HL-60 (cell line): ENCODE results near the gene LRRC61.

Experiments
- GABPA ChIP-seq: IDR thresholded peaks from 2 replicates; pipeline ENCODE4 v1.6.1; 2012; ENCODE audit warnings: low read depth
- POLR2AphosphoS5 ChIP-seq: IDR thresholded peaks from 2 replicates; pipeline ENCODE4 v1.6.1; 2012; ENCODE audit warnings: low read depth
- TF ChIP-seq, protein P1 (sequence below): IDR thresholded peaks from one replicate; pipeline ENCODE4 v1.5.1; 2011; ENCODE audit warnings: low read length, control low read depth, inconsistent platforms; ENCODE audit not compliant: insufficient read depth
- TF ChIP-seq, protein P2 (sequence below): IDR thresholded peaks from 2 replicates; pipeline ENCODE4 v1.6.1; 2012; ENCODE audit warnings: low read depth; ENCODE audit not compliant: insufficient replicate concordance

DNA sequence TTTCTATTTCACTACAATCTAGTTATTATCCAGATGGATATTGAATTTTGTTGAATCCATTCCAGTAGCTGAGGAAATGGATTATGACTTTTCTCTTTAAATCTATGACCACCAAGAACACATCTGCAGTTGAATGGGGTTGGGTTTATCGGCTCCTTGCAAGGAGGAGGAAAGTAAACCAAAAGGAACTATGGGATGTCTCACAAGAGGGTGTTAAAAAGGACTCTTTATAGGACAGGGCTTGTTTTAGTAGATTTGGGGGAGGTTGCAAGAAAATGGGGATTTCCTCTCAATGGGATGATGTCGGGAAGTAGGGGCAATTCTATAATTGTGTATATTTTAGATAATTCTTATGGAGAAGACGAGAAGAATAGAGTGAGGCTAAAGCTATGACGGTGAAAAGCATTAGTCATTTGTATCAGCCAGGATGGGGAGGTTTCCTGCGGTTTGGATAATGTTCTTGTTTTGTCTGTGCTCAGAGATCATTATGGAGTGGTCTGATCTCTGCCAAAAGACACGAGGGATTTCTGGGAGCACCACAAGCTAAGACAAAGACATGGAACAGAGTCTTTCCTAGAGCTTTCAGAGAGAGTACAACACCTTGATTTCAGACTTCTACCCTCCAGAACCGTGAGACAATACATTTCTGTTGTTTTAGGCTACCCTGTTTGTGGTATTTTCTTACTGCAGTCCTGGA lies 5.3 kb upstream of the LRRC61 start:
- TF ChIP-seq, protein P1, sequence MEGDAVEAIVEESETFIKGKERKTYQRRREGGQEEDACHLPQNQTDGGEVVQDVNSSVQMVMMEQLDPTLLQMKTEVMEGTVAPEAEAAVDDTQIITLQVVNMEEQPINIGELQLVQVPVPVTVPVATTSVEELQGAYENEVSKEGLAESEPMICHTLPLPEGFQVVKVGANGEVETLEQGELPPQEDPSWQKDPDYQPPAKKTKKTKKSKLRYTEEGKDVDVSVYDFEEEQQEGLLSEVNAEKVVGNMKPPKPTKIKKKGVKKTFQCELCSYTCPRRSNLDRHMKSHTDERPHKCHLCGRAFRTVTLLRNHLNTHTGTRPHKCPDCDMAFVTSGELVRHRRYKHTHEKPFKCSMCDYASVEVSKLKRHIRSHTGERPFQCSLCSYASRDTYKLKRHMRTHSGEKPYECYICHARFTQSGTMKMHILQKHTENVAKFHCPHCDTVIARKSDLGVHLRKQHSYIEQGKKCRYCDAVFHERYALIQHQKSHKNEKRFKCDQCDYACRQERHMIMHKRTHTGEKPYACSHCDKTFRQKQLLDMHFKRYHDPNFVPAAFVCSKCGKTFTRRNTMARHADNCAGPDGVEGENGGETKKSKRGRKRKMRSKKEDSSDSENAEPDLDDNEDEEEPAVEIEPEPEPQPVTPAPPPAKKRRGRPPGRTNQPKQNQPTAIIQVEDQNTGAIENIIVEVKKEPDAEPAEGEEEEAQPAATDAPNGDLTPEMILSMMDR, result no peak
- TF ChIP-seq POLR2AphosphoS5 (no peak), GABPA (no peak)
- TF ChIP-seq, protein P2, sequence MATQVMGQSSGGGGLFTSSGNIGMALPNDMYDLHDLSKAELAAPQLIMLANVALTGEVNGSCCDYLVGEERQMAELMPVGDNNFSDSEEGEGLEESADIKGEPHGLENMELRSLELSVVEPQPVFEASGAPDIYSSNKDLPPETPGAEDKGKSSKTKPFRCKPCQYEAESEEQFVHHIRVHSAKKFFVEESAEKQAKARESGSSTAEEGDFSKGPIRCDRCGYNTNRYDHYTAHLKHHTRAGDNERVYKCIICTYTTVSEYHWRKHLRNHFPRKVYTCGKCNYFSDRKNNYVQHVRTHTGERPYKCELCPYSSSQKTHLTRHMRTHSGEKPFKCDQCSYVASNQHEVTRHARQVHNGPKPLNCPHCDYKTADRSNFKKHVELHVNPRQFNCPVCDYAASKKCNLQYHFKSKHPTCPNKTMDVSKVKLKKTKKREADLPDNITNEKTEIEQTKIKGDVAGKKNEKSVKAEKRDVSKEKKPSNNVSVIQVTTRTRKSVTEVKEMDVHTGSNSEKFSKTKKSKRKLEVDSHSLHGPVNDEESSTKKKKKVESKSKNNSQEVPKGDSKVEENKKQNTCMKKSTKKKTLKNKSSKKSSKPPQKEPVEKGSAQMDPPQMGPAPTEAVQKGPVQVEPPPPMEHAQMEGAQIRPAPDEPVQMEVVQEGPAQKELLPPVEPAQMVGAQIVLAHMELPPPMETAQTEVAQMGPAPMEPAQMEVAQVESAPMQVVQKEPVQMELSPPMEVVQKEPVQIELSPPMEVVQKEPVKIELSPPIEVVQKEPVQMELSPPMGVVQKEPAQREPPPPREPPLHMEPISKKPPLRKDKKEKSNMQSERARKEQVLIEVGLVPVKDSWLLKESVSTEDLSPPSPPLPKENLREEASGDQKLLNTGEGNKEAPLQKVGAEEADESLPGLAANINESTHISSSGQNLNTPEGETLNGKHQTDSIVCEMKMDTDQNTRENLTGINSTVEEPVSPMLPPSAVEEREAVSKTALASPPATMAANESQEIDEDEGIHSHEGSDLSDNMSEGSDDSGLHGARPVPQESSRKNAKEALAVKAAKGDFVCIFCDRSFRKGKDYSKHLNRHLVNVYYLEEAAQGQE, result no peak
